ENCODE results near the gene SEMA5A. TPM values are rescaled to one million over a fixed set of nuclear protein-coding genes. Genes with fewer than 3 reads are reported as not detected.

The SEMA5A gene
- total RNA-seq, 1 donor from 2014 or later, result 31.9 TPM

DNA sequence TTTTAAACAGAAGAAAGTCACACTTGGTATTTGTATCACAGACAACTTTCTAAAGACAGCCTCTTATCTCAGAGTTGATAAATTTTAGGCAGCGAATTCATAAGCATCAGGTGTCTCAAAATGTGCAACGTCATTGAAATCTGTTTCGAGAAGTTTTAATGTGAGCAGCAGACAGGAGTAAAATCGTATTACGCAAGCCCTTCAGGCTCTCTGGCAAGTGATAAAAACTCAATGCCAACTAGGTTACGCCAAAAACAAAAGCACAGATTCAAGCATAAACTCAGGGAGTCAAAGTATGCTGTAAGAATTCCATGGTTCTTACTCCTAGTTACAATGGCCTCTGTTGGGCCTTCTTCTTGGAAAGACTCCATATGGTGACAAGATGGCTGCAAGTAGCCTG is 244.7 kb downstream of the SEMA5A start:
- no peak overlapping the region for H3K4me3 Mint-ChIP-seq
- DNase-seq (ENCODE audit: low read depth, low spot score), result no peak
- TF ChIP-seq, protein P1, sequence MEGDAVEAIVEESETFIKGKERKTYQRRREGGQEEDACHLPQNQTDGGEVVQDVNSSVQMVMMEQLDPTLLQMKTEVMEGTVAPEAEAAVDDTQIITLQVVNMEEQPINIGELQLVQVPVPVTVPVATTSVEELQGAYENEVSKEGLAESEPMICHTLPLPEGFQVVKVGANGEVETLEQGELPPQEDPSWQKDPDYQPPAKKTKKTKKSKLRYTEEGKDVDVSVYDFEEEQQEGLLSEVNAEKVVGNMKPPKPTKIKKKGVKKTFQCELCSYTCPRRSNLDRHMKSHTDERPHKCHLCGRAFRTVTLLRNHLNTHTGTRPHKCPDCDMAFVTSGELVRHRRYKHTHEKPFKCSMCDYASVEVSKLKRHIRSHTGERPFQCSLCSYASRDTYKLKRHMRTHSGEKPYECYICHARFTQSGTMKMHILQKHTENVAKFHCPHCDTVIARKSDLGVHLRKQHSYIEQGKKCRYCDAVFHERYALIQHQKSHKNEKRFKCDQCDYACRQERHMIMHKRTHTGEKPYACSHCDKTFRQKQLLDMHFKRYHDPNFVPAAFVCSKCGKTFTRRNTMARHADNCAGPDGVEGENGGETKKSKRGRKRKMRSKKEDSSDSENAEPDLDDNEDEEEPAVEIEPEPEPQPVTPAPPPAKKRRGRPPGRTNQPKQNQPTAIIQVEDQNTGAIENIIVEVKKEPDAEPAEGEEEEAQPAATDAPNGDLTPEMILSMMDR (conservative IDR thresholded peaks at IDR 0.05), result no peak
- peaks cover 4% of the 10 kb centered on the region for H3K36me3 Mint-ChIP-seq (ENCODE audit: low read depth)
- H3K27me3 Mint-ChIP-seq (ENCODE audit: low read depth), result no peaks in the 10 kb centered on the region
- no peak overlapping the region for H3K27ac Mint-ChIP-seq (ENCODE audit: unreplicated experiment)
- no peaks in the 10 kb centered on the region for H3K4me1 Mint-ChIP-seq
- no peaks in the 10 kb centered on the region for H3K9me3 Mint-ChIP-seq

DNA sequence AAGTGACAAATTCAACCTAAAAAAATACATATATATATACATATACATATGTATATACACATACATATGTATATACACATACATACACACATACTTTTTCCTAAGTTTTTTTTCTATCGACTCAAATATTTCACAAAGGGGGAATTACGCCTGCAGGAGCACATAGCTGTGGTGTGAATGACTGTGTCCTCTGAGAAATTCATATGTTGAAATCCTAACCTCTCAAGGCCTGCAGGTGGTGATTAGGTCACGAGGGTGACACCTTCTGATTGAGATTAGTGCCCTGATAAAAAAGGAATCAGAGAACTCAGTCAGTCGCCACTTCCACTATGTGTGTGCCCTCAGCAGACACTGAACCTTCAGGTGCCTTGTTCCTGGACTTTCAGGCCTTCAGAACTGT is 248.7 kb downstream of the SEMA5A start:
- no peaks in the 10 kb centered on the region for H3K27me3 Mint-ChIP-seq (ENCODE audit: low read depth)
- H3K36me3 Mint-ChIP-seq (ENCODE audit: low read depth), result peaks cover 9% of the 10 kb centered on the region
- H3K9me3 Mint-ChIP-seq, result peaks cover 6% of the 10 kb centered on the region
- TF ChIP-seq, protein P1 (conservative IDR thresholded peaks at IDR 0.05), result no peak
- DNase-seq (ENCODE audit: low read depth, low spot score), result no peak
- peaks cover 9% of the 10 kb centered on the region for H3K4me1 Mint-ChIP-seq
- H3K27ac Mint-ChIP-seq (ENCODE audit: unreplicated experiment), result no peak overlapping the region
- H3K4me3 Mint-ChIP-seq, result no peak overlapping the region

DNA sequence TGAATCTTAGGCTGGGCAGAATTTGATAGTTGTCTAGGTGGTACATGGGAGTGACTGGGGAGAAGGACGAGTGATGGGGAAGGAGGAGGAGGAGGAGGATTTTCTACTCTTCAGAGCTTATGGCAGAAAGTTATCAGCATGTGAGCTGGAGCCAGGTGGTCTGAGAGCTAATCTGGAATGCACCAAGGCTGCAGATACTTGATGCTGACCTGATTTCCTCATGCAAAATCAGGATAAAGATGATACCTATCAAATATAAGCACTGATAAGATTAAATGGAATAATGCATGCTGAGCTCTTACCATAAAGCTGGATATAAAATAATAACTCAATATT is 250.4 kb downstream of the SEMA5A start:
- TF ChIP-seq, protein P1 (conservative IDR thresholded peaks at IDR 0.05), result no peak
- DNase-seq (ENCODE audit: low read depth, low spot score), result no peak
- no peak overlapping the region for H3K4me3 Mint-ChIP-seq
- peaks cover 9% of the 10 kb centered on the region for H3K4me1 Mint-ChIP-seq
- no peaks in the 10 kb centered on the region for H3K27me3 Mint-ChIP-seq (ENCODE audit: low read depth)
- peaks cover 11% of the 10 kb centered on the region for H3K36me3 Mint-ChIP-seq (ENCODE audit: low read depth)
- H3K27ac Mint-ChIP-seq (ENCODE audit: unreplicated experiment), result no peak overlapping the region
- peaks cover 6% of the 10 kb centered on the region for H3K9me3 Mint-ChIP-seq

DNA sequence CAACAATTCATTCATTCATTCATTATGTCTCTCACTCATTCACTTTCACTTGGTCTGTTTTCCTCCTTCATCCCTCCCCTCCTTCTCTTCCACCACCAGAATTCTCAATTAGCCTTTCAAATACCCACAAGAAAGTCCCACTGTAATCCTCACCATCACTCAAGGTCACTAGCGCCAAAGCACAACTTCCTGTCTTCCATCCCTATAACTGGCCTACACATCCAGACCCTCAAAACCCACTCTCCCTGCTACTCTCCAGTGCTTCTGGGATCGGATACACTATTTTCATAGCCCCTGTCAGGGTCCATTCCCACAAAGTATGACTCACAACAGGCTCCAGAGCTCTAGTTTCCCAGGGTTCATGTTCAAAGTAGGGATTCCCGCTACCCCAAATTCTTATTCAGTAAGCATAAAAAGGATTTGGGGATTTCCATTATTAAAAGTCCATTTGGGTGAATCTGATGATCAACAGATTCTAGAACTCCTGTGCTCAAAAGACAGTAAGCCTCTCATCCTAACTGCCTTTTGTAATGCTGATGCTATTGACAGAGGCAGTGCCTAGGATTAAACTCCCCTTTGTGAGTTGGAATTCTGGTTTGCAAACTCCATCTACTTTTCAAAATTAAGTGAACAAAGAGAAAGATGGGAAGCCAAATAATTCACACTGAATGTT is 250.9 kb downstream of the SEMA5A start:
- Mint-ChIP-seq H3K27ac (ENCODE audit: unreplicated experiment) (no peak overlapping the region), H3K27me3 (ENCODE audit: low read depth) (no peaks in the 10 kb centered on the region), H3K4me1 (peaks cover 9% of the 10 kb centered on the region), H3K4me3 (no peak overlapping the region), H3K9me3 (peaks cover 6% of the 10 kb centered on the region), H3K36me3 (ENCODE audit: low read depth) (peaks cover 11% of the 10 kb centered on the region)
- no peak for DNase-seq (ENCODE audit: low read depth, low spot score)
- TF ChIP-seq, protein P1 (conservative IDR thresholded peaks at IDR 0.05), result no peak

DNA sequence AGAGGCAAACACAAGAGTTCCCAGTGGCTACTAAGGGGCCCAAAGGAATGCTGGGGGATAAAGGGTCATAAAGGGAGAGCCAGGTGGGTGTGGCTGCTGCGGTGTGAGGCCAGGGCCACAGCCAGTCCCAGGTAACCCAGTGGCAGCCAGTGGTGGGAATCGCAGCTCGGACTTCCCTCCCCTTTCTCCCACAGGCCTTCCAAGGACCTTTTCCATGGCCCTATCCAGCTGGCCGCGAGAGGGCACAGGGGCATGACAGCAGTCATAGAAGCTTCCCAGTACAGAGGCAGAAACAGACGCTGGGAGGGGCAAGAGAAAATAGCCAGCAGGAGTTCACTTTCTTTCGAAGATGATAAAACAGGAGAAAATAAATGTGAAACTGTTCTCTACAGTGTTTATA is 257.6 kb downstream of the SEMA5A start:
- no peak overlapping the region for H3K27ac Mint-ChIP-seq (ENCODE audit: unreplicated experiment)
- TF ChIP-seq, protein P1 (conservative IDR thresholded peaks at IDR 0.05), result no peak

More for the DNA sequence above, 257.6 kb downstream of the SEMA5A start:
- H3K4me1 Mint-ChIP-seq, result peaks cover 16% of the 10 kb centered on the region
- H3K9me3 Mint-ChIP-seq, result no peaks in the 10 kb centered on the region
- H3K27me3 Mint-ChIP-seq (ENCODE audit: low read depth), result no peaks in the 10 kb centered on the region
- no peak for DNase-seq (ENCODE audit: low read depth, low spot score)
- H3K4me3 Mint-ChIP-seq, result no peak overlapping the region
- H3K36me3 Mint-ChIP-seq (ENCODE audit: low read depth), result peaks cover 2% of the 10 kb centered on the region

Measured in neural crest cell (in vitro differentiated cells).